ENCODE results near the gene GNG7. TPM values are rescaled to one million over a fixed set of nuclear protein-coding genes. Genes with fewer than 3 reads are reported as not detected.
"Not testable (repeated sequence)": the region's sequence is repeated elsewhere in the genome, so short reads cannot be mapped to it uniquely, and the experiment has no call there.

The GNG7 gene
- total RNA-seq, 1 donor = 5.1 TPM

DNA sequence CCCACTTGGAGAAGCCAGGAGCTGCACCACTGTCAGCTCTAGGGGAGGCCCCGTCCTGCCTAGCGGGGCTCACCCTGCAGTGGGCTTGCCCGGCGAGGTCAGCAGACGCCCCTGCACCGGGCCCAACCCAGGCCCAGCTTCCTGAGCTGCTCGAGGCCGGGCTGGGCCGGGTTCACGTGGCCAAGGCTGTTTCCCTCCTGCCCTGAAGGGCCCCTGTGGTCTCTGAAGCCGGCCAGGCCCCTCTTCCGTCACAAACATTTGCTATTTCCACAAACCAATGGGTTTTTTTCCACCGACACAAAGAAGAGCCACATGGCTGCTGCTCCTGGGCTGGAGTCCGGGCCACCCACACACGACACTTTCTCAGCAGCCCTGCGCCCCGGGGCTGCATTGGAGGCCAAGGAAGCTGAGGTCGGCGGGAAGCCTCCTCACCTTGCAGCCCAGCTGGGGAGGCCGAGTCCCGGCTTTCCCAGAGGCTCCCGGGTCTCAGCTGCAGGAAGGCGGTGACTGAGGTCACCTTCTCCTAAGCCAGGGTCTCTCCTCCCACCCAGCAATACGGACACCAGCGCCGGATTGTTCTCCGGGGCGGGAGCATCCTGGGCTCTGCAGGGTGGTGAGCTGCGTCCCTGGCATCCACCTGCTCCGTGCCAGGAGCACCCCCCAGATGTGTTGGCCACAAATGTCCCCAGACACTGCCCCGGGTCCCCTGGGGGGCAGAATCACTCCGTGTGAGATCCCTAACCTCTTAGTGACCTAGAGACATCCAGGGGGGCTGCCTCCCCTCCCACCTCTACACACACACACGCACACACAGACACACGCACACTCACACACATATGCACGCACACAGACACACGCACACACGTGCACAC lies 146.0 kb downstream of the GNG7 start:
- DNase-seq (ENCODE audit: low read depth in 2 of 3, low spot score in 2 of 3) = no peak

- no peak for DNase-seq (ENCODE audit: low read depth in 2 of 3, low spot score in 2 of 3)
These were observed 146.9 kb downstream of the GNG7 start for GRCh38 chr19:2555422-2556220.

DNA sequence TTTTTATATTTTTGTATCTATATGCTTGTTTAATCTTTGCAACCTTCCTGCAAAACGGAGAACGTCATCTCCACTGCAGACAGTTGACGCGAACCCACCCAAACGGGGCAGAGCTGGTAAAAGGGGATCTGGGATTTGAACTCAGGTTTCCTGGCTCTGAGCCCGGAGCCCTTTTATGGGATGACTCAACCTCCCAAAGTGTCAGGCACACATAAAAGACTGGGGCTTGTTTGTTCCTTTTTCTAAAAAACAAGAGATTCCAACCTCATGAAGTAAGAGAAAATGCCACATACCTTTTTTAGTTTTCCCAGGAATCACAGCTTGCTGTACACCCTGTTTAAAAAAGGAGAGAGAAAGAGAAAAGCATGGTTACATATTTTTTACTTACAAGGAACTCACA lies 147.6 kb downstream of the GNG7 start:
- DNase-seq (ENCODE audit: low read depth in 2 of 3, low spot score in 2 of 3) = no peak

GRCh38 chr19:2553510-2553909 lies 149.0 kb downstream of the GNG7 start:
- no peak for DNase-seq (ENCODE audit: low read depth in 2 of 3, low spot score in 2 of 3)

- DNase-seq (ENCODE audit: low read depth in 2 of 3, low spot score in 2 of 3) = peak; percentile 34 to 93 (median 87)
These were observed 149.6 kb downstream of the GNG7 start for GRCh38 chr19:2552859-2553258.

DNA sequence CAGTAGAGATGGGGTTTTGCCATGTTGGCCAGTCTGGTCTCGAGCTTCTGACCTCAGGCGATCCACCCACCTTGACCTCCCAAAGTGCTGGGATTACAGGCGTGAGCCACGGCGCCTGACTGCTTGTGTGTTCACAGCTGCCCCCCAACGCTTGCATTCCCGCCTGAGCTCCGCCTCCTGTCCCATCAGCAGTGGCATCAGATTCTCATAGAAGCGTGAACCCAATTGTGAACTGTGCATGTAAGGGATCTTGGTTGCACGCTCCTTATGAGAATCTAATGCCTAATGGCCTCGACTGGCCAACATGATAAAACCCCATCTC lies 150.7 kb downstream of the GNG7 start:
- no peak for DNase-seq (ENCODE audit: low read depth in 2 of 3, low spot score in 2 of 3)

- DNase-seq (ENCODE audit: low read depth in 2 of 3, low spot score in 2 of 3) = no peak
These were observed 151.2 kb downstream of the GNG7 start for GRCh38 chr19:2551172-2551863.

GRCh38 chr19:2550431-2551171 lies 151.9 kb downstream of the GNG7 start:
- DNase-seq (ENCODE audit: low read depth in 2 of 3, low spot score in 2 of 3) = no peak

- DNase-seq (ENCODE audit: low read depth in 2 of 3, low spot score in 2 of 3) = peak in 2 of 3 donors; percentile 39 to 66
These were observed 152.7 kb downstream of the GNG7 start for GRCh38 chr19:2549701-2550191.

DNA sequence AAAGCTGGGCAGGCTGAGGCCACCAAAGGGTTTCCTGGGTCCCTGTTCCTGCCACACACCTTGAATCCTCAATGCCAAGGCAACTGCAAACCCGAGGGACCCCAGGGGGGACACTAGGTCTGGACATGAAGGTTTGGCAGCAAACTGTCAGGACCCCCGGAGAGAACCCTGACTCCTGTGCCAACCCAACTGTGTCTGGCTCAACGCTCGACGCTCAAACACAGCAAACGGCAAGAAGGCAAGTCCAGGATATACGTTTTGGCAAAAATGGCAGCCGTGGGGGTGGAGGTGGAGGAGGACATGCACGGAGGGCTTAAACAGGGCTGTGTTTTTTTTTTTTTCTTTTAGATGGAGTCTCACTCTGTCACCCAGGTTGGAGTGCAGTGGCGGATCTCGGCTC lies 153.5 kb downstream of the GNG7 start:
- no peak for DNase-seq (ENCODE audit: low read depth in 2 of 3, low spot score in 2 of 3)

DNA sequence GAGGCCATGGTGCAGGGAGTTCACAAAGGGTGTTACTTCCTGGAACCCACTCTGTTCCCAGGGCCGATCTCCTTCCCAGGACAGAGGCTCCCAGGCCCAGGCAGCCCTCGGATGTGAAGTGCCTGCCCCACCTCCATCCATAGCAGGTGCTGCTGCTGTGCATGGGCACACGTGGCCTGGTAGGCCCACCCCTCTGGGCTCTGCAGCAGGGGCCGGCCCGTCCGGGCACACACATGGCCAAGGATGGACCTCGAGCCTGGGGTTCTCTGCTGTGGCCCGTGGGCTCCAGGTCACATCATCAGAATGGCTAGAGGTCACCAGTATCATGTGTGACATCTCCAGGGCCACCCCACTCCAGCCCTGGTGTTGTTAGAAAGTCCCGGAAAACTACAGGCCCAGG lies 154.8 kb downstream of the GNG7 start:
- no peak for DNase-seq (ENCODE audit: low read depth in 2 of 3, low spot score in 2 of 3)

DNA sequence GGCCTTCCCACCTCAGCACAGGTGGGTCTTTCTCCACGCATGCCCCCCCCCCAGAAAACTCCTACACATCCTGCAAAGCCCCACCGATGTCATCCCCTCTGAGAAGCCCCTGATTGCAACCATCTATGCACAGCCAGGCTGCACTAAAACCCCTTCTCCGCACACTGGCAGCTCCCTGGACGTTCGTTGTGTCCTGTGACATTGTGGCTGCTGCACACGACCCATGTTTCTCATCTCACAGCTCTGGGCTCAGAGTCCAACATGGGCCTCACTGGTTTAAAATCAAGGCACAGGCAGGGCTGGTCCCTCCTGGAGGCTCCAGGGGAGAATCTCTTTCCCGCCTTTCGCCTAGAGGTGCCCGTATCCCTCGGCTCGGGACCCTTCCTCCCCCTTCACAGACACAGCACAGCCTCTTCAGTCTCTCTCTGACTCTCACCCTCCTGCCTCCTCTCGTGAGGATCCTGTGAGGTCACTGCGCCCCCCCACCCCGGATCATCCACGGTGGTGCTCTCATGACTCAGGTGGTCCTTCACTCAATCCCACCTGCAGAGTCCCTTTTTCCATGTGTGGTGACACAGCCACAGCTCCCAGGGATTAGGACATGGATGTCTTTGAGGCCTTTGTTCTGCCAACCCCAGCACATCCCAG lies 155.3 kb downstream of the GNG7 start:
- DNase-seq (ENCODE audit: low read depth in 2 of 3, low spot score in 2 of 3) = no peak

DNA sequence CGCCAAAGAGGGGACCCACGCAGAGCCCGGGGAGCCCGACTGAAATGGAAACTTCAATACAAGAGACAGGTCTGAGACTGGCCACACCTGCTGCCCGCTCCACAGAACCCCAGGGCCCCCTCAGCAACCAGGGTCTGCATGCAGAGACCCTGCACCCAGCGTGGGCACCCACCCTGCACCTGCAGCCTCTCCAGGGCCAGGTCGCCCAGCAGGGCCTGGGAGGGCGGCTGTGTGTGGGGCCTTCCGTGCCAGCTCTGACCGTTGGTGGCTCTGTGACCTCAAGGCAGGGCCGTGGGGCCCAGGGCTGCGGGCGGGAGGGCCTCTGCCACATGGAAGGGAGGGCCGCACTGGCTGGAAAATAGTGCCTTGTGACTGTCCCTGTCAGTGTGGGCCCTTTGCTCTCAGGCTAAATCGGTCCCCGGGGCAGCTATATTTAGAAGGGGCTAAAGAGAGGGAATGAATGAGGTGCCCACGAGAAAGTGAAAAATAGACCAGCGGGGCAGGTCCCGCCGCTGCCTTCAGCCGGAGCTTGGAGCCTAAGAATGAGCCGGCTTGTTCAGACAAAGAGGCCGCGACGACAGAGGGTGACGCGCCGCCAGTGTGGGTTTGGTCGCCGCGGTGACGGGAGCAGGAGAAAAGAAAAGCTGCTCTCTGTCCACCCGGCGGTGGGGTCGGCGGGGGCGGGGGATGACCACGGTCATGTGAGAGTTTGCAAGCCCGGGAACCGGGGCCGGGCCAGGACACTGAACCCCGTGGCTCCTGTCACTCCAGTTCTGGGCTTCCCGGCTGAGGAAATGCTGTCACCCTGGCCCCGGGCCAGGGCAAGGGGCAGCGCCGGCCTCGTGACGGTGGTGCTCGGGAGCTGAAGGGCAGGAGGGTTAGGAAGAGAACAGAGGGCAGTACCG lies 156.1 kb downstream of the GNG7 start:
- no peak for DNase-seq (ENCODE audit: low read depth in 2 of 3, low spot score in 2 of 3)

- DNase-seq (ENCODE audit: low read depth in 2 of 3, low spot score in 2 of 3) = not testable (repeated sequence)
These were observed 156.9 kb downstream of the GNG7 start for GRCh38 chr19:2545416-2546127.

GRCh38 chr19:2544576-2545415 lies 157.7 kb downstream of the GNG7 start:
- DNase-seq (ENCODE audit: low read depth in 2 of 3, low spot score in 2 of 3) = no peak

GRCh38 chr19:2543463-2544442 lies 158.7 kb downstream of the GNG7 start:
- DNase-seq (ENCODE audit: low read depth in 2 of 3, low spot score in 2 of 3) = peak in 2 of 3 donors; percentile 59 to 68
